ENCODE data around the gene INMT.

The INMT gene

GRCh38 chr7:30789334-30789711 lies 37.4 kb downstream of the INMT start:
- FAIRE-seq = no peak

DNA sequence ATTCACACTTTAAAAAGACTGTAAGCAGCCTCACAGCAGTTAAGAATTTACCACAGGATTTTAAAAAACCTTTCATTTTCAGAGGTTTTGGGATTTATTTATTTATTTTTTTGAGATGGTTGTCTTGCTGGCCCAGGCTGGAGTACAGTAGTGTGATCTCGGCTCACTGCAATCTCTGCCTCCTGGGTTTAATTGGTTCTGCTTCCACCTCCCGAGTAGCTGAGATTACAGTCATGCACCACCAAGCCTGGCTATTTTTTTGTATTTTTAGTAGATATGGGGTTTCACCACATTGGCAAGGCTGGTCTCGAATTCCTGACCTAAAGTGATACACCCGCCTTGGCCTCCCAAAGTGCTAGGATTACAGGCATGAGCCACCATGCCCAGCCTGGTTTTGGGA lies 38.4 kb downstream of the INMT start:
- FAIRE-seq = no peak

- FAIRE-seq = no peak
These were observed 39.2 kb downstream of the INMT start for GRCh38 chr7:30791114-30791513.

DNA sequence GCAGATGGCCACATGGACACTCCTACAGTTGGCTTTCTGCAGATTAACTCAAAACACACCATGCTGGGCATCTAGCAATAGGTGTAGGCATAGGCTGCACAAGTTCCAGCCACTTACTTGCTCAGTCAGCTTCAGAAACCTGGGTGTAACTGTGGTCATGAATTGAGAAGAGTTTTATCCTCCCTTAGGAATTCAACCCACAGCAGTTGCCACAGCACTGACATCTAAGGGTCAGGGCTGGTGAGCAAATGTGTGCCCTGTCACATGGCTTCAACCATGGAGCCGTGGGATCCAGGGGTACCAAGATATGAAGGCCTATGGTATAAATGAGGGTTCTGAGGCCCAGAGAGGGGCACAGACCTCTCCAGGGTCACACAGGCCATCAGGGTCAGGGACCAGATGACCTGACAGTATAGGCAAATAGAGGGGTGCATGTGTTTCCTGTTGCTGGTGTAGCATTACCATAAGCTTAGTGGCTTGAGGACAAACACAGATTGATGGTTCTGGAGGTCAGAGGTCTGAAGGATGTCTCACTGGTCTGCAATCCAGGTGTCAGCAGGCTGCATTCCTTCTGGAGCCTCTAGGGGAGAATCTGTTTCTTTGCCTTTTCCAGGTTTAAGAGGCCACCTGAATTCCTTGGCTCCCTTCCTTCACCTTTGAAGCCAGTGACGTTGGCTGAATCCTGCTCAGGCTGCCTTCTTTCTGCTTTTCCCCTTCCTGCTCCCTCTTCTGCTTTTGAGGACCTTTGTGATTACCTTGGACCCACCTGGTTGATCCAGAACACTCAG lies 43.4 kb downstream of the INMT start:
- no peak for FAIRE-seq

DNA sequence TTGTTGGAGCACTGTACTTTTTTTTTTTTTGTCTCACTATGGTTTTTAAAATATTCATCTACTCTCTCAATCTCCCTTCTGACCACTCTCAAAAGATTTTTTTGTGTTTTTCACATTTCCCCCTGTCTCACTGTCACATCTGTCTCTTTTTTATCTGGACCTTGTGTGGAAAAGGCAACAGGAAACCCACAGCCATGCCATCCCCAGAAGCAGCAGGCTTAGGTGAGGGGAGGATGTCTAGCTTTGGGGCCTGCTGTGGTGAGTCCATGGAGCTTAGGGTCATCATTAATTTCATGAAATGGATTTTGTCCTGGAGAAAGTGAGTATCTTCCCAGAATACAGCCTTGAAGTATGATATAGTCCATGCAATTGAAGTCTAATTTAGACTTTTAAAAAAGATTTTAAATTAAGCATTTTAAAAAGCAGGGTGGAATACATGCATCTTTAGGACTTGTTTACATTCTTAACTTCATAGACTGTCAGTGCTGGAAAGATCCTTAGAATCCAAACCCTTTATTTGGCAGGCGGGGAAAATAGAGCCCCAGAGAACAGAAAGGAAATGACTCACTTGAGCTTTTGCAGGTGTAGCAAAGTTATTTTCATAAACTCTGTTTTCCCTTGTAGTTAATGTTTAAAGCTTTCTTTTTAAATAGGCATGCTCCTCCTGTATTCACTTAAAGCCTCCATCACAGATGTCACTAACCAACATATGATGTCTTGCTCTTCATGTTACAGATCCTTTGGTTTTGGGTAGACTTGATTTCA lies 44.4 kb downstream of the INMT start:
- FAIRE-seq = no peak

DNA sequence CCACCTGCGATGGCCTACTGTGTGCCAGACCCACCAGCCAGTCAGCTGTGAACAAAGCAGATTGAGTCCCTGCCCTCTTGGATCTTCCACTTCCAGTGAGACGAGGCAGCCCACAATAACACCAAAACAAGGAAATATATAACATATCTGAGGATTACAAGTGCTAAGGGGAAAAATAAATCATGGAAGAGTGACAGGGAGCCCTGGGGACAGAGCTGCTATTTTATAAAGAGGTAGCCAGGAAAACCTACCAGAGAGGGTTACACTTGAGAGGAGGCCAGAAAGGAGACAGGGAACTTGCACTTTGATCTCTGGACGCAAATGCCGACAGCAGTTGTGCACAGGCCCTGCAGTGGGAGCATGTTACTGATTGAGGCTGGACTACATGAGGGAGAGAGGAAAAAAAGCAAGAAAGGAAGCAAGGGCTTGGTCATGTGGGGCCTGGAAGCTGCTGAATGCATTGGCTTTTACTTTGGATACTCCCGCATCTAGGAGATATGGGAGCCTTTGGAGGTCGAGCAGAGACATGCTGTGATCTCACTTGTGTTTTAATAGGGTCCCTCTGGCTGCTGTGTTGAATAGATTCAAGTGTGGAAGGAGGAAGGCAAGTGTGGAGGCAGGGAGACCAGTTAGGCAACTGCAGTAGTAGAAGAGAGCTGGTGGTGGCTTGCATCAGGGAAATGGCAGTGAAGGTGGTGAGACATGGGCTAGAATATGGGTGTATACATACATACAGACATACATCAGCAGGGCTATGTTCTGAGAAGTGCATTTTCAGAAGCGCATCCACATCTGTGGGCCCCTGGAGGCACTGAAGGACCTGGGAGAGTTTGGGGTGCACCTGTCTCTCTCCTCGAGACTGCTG lies 45.5 kb downstream of the INMT start:
- no peak for FAIRE-seq

GRCh38 chr7:30799206-30799975 lies 47.5 kb downstream of the INMT start:
- no peak for FAIRE-seq

DNA sequence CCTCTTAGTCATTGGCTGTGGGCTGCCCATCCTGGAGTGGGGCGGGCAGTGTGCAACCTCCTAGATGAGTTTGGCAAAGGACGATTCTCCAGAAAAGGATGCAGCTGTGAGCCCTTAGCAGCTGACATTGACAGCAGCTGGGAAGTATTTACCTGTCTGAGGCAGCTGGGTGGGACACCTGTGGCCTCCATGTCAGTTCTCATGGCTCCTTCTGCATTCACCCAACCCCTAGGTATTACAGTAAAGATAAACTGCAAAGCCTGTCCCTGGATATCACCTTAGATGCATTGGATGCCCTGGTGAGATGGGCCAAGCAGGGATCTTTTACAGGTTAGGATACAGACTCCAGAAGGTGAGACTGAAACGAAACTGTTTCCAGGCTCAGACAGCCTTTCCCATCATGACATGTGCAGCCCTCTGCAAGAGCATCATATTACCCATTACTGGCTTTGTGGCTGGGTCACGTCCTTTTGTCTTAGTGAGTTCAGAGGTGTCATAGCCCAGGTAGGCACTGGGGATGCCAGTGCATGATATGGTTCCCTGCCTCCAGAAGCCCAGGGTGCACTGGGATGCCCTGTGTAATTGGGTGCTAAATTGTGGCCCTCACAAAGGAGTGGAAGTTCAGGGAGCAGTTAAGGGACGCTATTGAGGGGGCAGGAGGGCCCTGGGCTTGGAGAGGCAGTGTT lies 48.2 kb downstream of the INMT start:
- FAIRE-seq = no peak

DNA sequence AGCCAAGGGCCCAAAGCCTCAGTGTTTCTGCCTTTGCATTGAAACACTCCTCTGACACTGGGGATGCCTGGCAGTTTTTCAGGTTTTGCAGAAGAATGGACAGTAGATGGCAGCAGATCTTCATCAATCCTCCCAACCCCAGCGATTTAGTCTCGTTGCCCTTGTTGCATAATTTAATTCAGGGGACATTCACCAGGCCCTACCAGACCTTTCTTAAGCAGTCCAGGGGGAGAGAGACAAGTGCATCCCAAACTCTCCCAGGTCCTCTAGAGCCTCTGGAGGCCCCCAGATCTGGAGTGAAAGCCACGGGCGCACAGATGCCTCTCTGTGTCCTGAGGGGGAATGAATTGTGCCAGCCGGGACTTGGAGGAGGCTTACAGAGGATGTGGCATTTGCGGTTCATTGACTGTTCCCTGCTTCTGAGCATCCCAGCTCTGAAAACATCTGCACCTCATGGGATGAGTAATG lies 48.9 kb downstream of the INMT start:
- no peak for FAIRE-seq

DNA sequence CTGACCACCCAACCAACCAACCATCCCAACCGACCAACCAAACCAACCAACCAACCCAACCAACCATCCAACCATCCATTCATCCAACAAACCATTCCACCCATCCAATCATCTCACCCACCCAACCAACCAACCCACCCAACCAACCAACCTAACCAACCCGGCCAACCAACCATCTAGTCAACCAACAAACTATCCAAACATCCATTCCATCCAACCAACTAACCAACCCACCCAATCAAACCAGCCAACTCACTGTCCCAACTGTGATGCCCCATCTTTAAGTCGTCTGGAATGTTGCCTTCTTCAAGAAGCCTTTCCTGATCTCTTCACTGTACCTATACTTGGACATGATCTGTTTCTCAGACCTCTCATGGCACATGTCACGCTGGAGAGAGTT lies 50.9 kb downstream of the INMT start:
- FAIRE-seq = no peak

- no peak for FAIRE-seq
These were observed 52.2 kb downstream of the INMT start for GRCh38 chr7:30804078-30804661.

- no peak for FAIRE-seq
These were observed 53.3 kb downstream of the INMT start for GRCh38 chr7:30805081-30805691.

DNA sequence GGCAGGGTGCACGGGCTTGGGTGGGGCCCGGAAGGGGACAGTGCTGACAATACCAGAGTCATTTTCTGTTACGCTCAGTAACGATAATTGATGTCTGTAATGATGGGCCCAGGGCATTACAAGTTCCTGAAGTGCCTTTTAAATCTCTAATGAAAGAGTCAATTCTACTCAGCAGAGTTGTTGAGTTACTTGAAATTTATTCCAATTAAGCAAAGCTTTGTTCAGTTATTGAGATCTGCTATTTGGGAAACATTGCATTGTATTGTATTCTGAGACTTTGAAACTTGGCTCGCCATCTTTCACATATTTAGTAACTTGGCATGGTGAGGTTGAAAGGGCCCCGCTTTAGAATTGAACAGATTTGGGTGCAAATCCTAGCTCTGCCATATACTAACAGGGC lies 54.0 kb downstream of the INMT start:
- no peak for FAIRE-seq

All from islet of Langerhans (tissue), 1 donor.